Measurements from ENCODE around the gene GNPDA1. TPM values are rescaled to one million over a fixed set of nuclear protein-coding genes. Genes with fewer than 3 reads are reported as not detected.
A peak's percentile ranks its signal among the peaks of the same experiment; 100 is the strongest.

Gene GNPDA1
- total RNA-seq: 56.5 and 65.1 TPM in 2 replicates

DNA sequence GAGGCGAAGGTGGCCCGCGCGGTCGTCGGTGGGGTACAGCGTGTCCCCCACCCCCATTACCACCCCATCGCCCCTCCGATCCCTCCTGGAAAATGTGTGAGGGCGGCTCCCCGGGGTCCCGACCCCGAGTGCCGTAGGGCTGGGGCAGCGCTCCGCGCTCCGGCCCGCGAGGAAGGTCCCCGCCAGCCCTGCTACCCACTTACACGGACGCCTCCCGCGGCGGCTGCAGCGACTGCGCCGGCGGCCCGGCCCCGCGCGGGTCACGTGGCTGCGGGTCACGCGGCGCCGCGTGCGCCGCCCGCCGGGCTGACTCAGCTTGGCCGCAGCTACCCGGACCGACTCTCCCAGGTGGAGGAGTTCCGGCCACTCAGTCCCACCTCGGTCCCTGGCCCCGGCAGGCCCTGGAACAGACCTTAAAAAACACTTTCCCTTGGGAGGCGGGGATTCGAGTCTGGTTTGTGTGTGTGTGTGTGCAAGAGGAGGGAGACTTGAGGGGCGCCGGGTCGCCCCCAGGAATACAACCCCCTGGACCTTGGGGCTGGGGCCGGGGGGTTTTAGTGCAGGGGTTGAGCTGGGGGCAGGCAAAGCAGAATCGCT lies at the start of gene GNPDA1:
GNPDA1 (minus strand) TSS at position 236 of the 597 bp plus-strand sequence. CDS start 992 bp downstream, outside the sequence.
- DNase-seq (ENCODE audit: insufficient read length, low spot score, missing footprints): peak; percentile 99

DNA sequence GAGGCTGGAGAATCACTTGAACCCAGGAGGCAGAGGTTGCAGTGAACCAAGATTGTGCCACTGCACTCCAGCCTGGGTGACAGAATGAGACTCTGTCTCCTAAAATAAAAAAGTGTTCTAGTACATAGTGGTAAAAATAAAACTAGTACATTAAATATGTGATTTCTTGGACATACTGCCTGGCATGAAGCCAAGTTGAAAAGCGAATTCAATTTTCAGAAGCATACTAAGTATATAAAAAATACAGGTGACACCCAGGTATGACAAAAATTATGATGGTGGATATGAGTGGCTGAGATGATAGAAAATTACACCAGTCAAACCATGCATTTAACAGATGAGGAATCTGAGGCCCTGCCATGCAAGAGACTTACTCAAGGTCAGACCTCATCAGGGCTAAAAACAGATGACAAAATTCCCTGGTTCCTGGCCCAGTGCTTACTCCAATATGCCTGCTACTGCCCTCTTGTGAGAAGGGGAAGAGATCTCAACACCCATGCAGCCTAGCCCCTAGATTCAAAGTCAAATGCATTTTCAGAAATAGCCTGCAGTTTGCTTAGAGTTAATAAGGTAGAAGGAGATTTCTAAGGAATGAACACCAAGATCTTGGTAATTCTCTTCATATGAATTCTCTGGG lies 46.6 kb upstream of the GNPDA1 start:
- Histone ChIP-seq H3K27me3 (ENCODE audit: insufficient read depth, low read length) (no peaks in the 10 kb centered on the region), H3K4me1 (ENCODE audit: insufficient read depth, low read length) (peaks cover 20% of the 10 kb centered on the region), H3K27ac (ENCODE audit: low read depth, low read length) (no peak overlapping the region), H3K4me3 (ENCODE audit: insufficient read depth, low read length) (no peak overlapping the region), H3K4me2 (ENCODE audit: insufficient read depth, low read length) (no peak overlapping the region), H3K36me3 (ENCODE audit: insufficient read depth, low read length) (no peaks in the 10 kb centered on the region), H4K20me1 (ENCODE audit: insufficient read depth, low read length) (no peaks in the 10 kb centered on the region), H2AFZ (ENCODE audit: low read length) (no peak overlapping the region), H3K79me2 (ENCODE audit: insufficient read depth, low read length) (no peaks in the 10 kb centered on the region), H3K9me3 (ENCODE audit: low read depth, low read length) (no peaks in the 10 kb centered on the region)
- DNase-seq (ENCODE audit: insufficient read length, low spot score, missing footprints): peak; percentile 66
- TF ChIP-seq, protein P1, sequence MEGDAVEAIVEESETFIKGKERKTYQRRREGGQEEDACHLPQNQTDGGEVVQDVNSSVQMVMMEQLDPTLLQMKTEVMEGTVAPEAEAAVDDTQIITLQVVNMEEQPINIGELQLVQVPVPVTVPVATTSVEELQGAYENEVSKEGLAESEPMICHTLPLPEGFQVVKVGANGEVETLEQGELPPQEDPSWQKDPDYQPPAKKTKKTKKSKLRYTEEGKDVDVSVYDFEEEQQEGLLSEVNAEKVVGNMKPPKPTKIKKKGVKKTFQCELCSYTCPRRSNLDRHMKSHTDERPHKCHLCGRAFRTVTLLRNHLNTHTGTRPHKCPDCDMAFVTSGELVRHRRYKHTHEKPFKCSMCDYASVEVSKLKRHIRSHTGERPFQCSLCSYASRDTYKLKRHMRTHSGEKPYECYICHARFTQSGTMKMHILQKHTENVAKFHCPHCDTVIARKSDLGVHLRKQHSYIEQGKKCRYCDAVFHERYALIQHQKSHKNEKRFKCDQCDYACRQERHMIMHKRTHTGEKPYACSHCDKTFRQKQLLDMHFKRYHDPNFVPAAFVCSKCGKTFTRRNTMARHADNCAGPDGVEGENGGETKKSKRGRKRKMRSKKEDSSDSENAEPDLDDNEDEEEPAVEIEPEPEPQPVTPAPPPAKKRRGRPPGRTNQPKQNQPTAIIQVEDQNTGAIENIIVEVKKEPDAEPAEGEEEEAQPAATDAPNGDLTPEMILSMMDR (IDR thresholded peaks at IDR 0.05; ENCODE audit: extremely low read depth, low read depth, low read length): peak; percentile 41

More for the DNA sequence above, at the start of gene GNPDA1:
- Histone ChIP-seq H3K4me3 (ENCODE audit: insufficient read depth, low read length) (peak within 1 kb of the TSS; percentile 89), H3K9me3 (ENCODE audit: low read depth, low read length) (no peaks in the 10 kb centered on the region), H3K4me1 (ENCODE audit: insufficient read depth, low read length) (peaks cover 32% of the 10 kb centered on the region), H3K27me3 (ENCODE audit: insufficient read depth, low read length) (no peaks in the 10 kb centered on the region), H2AFZ (ENCODE audit: low read length) (peak within 1 kb of the TSS; percentile 88), H4K20me1 (ENCODE audit: insufficient read depth, low read length) (peaks cover 3% of the 10 kb centered on the region), H3K79me2 (ENCODE audit: insufficient read depth, low read length) (peaks cover 16% of the 10 kb centered on the region), H3K27ac (ENCODE audit: low read depth, low read length) (peak within 1 kb of the TSS; percentile 86), H3K36me3 (ENCODE audit: insufficient read depth, low read length) (peaks cover 13% of the 10 kb centered on the region), H3K4me2 (ENCODE audit: insufficient read depth, low read length) (peak within 1 kb of the TSS; percentile 87)
- TF ChIP-seq, protein P1 (IDR thresholded peaks at IDR 0.05; ENCODE audit: extremely low read depth, low read depth, low read length): no peak

DNA sequence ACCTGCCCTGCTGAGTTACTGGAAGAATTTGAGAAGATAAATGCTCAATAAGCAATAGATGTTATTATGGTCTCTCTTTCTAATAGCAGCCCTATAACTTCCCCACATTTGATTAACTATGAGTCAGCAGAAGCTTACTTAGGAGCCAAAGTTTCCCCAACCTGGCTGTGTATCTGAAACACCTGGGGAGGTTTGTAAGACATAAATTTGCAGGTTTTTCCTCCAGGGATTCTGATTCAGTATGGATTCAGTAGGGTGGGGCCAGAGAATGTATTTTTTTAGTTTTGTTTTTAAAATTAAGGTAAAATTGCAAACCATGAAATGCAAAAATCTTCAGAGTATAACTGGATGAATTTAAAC lies 44.9 kb upstream of the GNPDA1 start:
- Histone ChIP-seq H3K27ac (ENCODE audit: low read depth, low read length) (no peak overlapping the region), H3K27me3 (ENCODE audit: insufficient read depth, low read length) (no peaks in the 10 kb centered on the region), H3K36me3 (ENCODE audit: insufficient read depth, low read length) (no peaks in the 10 kb centered on the region), H3K4me1 (ENCODE audit: insufficient read depth, low read length) (peaks cover 16% of the 10 kb centered on the region), H4K20me1 (ENCODE audit: insufficient read depth, low read length) (no peaks in the 10 kb centered on the region), H2AFZ (ENCODE audit: low read length) (no peak overlapping the region), H3K4me2 (ENCODE audit: insufficient read depth, low read length) (no peak overlapping the region), H3K9me3 (ENCODE audit: low read depth, low read length) (no peaks in the 10 kb centered on the region), H3K79me2 (ENCODE audit: insufficient read depth, low read length) (no peaks in the 10 kb centered on the region), H3K4me3 (ENCODE audit: insufficient read depth, low read length) (no peak overlapping the region)
- TF ChIP-seq, protein P1 (IDR thresholded peaks at IDR 0.05; ENCODE audit: extremely low read depth, low read depth, low read length): no peak
- no peak for DNase-seq (ENCODE audit: insufficient read length, low spot score, missing footprints)

Data from osteoblast (primary cell).